Posterior vena cava (tissue), 2 donors: ENCODE measurements around the gene TESK2. TPM values are rescaled to one million over a fixed set of nuclear protein-coding genes. Genes with fewer than 3 reads are reported as not detected.
"Not testable (repeated sequence)": the region's sequence is repeated elsewhere in the genome, so short reads cannot be mapped to it uniquely, and the experiment has no call there.

Source experiments
- DNase-seq: peaks from one replicate; pipeline ENCODE4 v3.0.0-alpha.2; 2020; ENCODE audit warnings: low spot score
- intact Hi-C, 2 donors: fragments of 100-400 bp; cut with DNase I; formaldehyde crosslinking; loops; one replicate each; pipeline versions ENCODE4 v1.14.1 to v1.14.2; 2022 to 2023
- long read RNA-seq, 2 donors: library from polyadenylated mRNA; unstranded; transcript quantifications; one replicate each; pipeline ENCODE4 v2.0.0, GENCODE V29; 2020 to 2021
- total RNA-seq, 2 donors: library from RNA; stranded (reverse); fragmentation: NEBNext Ultra II Directional; extraction: Animal tissue kit (Norgen Biotek cat#: 25700); gene quantifications; one replicate each; pipeline ENCODE4 v1.2.1, GENCODE V29; 2021
- donor health status: DM: yes; HTN: yes; CAD: no.
- donor health status: DM: yes; HTN: yes; CAD: no.

Gene TESK2, protein sequence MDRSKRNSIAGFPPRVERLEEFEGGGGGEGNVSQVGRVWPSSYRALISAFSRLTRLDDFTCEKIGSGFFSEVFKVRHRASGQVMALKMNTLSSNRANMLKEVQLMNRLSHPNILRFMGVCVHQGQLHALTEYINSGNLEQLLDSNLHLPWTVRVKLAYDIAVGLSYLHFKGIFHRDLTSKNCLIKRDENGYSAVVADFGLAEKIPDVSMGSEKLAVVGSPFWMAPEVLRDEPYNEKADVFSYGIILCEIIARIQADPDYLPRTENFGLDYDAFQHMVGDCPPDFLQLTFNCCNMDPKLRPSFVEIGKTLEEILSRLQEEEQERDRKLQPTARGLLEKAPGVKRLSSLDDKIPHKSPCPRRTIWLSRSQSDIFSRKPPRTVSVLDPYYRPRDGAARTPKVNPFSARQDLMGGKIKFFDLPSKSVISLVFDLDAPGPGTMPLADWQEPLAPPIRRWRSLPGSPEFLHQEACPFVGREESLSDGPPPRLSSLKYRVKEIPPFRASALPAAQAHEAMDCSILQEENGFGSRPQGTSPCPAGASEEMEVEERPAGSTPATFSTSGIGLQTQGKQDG
- 1 to 10 TPM; 2.8 to 3.0 TPM for total RNA-seq
- long read RNA-seq, donor 1, partial matches to known transcripts: 0 of 1 reads
- long read RNA-seq, donor 1, other reads (novel, unspliced or antisense): 1 of 1 reads
- long read RNA-seq, donor 2, partial matches to known transcripts: 3 of 3 reads
- long read RNA-seq, donor 2, other reads (novel, unspliced or antisense): 0 of 3 reads

DNA sequence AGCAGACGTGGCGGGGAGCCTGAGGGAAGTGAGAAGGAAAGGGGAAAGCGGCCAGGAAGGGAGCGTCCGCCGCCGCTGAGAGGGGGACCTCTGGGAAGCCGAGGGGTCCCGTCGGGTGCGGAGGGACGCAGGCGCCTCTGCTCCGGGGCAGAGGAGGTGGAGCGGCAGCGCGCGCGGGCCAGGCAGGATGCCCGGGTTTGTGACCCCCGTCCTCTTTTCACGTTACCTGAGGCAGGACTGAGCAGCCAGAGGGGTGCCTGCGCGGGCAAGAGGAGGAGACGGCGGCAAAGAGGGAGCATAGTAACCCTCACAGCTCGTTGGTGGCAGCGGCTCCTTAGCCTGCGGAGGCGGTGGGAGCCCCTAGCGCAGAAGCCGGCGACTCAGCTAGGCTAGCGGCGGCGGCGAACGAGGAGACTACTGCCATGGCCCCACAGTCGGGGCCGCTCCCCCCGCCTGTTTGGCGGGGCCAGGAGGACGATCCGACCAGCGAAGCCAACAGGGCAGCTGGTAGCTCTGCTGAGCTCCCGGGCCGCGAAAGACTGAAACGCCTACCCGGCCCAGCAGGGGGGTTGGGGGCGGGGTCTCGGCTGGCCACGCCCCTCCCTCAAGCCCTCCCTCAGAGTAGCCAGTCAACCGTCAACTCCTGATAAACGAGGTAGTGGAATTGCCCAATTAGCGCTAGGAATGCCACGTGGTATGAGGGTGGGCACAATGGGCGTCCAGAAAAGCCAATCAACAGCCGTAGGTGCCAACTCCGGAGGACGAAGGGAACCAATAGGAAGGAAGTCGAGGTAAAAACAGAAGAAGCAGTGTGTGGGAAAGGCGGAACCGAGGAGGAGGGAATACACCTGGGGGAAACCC lies at the start of gene TESK2:
TSS of gene TESK2 (minus strand) at position 538 of the 861 bp plus-strand sequence. CDS start 33,378 bp downstream, outside the sequence.
- intact Hi-C loops: loop anchor here (2.0 to 10.0 kb wide), 3 partner anchors 129 to 476 kb away; partner anchors contain the start of genes HECTD3 (in 1 of the 2) and UROD (in 1 of the 2)
- peak; percentile 98 for DNase-seq

DNA sequence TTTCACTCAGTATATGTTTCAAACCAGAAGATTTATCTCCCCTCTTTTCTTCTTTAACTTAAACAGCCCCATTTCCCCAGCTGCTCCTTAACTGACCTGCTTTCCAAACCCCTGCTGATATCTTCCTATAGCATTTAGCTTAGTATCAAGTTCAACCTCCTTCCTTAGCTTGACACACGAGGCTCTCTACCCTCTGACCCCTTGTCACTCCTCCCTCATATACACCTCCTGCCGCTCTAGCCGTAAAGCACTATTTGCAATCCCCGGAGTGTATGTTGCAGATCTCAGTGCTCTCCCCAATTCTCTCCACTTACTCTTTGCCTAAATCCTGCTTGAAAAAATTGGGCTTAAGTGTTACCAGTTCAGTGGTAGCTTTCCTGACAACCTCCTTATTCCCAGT lies 45.9 kb upstream of the TESK2 start:
- intact Hi-C loops: loop anchor here in 1 of 2 donors (10.0 kb wide), 1 partner anchor 1672 kb away; no protein-coding TSS in a partner anchor
- DNase-seq: no peak

DNA sequence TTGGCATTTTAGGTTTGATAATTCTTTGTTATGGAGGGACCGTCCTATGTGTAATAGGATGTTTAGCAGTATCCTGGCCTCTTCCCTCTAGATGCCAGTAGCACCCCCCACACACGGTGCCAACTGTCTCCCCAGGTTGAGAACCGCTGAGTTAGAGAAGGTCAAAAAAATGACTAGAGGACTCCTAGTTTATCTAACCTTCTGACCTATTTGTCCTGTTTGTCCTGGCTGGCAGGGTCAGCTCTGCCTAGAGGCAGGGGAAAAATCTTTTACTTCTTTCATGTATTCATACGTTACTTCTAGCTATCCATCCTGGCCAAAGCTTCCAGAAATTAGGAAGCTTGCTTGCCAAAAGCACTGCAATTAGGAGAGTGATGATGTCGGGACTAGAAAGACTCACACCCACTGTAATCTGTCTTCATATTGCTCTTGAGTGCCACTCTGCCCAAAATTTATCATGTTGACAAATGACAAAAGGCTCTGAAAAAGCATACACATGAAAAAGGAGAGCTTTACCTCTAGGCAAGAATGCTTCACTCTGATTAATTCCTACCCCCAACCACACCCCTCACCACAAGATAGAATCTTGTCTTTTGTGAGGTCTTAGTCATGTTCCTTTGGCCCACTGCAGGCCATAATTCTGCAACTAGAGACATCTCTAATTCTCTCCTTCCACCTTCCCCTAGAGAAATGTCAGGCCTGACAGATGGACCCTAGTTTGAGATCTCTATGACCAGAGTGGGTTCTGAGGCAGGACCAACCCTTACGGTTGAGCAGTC lies 45.2 kb upstream of the TESK2 start:
- no peak for DNase-seq
- intact Hi-C loops: loop anchor here in 1 of 2 donors (10.0 kb wide), 1 partner anchor 1671 kb away; no protein-coding TSS in a partner anchor

DNA sequence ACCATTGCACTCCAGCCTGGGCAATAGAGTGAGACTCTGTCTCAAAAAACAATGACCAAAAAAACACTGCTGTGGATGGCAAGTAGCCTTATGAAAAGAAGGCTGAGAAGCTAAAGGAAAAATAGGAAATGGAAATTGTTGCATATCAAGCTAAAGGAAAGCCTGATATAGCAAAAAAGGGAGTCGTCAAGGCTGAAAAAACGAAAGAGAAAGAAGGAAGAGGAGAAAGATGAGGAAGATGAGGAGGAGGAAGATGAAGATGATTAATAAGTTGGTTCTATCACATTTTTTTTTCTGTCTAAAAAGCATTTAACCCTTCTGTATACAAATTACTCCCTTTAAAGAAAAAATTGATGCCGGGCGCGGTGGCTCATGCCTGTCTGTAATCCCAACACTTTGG lies 40.9 kb upstream of the TESK2 start:
- no peak for DNase-seq
- intact Hi-C loops: loop anchor here in 1 of 2 donors (10.0 kb wide), 1 partner anchor 1667 kb away; no protein-coding TSS in a partner anchor

DNA sequence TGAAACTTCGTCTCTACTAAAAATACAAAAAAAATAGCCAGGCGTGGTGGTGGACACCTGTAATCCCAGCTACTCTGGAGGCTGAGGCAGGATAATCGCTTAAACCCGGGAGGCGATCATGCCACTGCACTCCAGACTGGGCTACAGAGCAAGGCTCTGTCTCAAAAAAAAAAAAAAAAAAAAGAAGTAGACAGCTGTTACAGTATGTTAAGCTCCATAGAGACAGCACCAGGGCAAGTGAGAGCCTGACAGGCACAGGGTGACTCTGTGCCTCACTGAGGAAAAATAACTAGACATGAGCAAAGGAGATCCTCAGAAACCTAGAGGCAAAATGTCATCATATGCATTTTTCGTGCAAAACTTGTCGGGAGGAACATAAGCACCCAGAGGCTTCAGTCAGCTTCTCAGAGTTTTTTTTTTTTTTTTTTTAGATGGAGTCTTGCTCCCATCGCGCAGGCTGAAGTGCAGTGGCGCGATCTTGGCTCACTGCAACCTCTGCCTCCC lies 39.7 kb upstream of the TESK2 start:
- no peak for DNase-seq
- intact Hi-C loops: loop anchor here in 1 of 2 donors (10.0 kb wide), 1 partner anchor 1666 kb away; no protein-coding TSS in a partner anchor

DNA sequence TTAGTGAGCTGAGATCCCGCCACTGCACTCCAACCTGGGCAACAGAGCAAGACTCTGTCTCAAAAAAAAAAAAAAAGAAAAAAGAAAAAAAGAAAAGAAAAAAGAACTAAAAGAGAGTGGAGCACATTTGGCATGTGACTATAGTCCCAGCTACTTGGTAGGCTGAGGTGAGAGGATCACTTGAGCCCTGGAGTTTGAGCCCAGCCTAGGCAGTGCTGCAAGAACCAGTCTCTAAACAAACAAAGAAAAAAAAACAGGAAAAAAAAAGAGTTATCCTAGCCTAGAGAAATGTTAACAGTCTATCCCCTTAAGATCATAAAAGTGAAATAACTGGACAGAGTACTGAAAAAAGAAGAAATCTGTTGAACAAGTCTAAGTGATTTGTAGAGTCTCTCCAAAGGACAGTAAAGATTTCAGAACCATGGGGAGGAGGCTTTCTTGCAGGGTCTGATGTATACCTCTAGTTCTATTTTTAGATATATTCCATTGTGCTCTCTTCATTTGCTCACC lies 35.2 kb upstream of the TESK2 start:
- intact Hi-C loops: no loop called here
- DNase-seq: no peak

DNA sequence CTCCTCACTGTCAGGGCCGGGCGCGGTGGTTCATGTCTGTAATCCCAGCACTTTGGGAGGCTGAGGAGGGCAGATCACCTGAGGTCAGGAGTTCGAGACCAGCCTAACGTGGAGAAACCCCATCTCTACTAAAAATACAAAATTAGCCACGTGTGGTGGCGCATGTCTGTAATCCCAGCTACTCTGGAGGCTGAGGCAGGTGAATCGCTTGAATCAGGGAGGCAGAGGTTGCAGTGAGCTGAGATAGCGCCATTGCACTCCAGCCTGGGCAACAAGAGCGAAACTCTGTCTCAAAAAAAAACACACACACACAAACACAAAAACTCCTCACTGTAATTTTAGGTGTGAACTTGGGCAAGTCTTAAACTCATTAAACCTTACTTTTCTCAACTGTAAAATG lies 33.0 kb upstream of the TESK2 start:
- intact Hi-C loops: loop anchor here in 1 of 2 donors (5.0 kb wide), 1 partner anchor 43 kb away; no protein-coding TSS in a partner anchor
- DNase-seq: not testable (repeated sequence)

DNA sequence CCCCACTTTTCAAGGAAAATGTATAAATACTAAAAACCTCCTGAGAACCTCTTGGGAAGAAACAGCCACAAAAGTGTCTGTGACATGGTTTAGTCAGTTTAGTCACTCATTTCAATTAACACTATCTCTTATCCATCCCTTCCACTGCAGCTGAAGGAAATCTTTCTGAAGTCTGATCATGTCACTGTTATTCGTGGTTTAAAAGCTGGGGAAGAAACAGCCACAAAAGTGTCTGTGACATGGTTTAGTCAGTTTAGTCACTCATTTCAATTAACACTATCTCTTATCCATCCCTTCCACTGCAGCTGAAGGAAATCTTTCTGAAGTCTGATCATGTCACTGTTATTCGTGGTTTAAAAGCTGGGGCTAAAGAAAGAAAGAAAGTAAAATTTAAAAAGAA lies 32.6 kb upstream of the TESK2 start:
- intact Hi-C loops: loop anchor here in 1 of 2 donors (5.0 kb wide), 1 partner anchor 44 kb away; no protein-coding TSS in a partner anchor
- DNase-seq: not testable (repeated sequence)

DNA sequence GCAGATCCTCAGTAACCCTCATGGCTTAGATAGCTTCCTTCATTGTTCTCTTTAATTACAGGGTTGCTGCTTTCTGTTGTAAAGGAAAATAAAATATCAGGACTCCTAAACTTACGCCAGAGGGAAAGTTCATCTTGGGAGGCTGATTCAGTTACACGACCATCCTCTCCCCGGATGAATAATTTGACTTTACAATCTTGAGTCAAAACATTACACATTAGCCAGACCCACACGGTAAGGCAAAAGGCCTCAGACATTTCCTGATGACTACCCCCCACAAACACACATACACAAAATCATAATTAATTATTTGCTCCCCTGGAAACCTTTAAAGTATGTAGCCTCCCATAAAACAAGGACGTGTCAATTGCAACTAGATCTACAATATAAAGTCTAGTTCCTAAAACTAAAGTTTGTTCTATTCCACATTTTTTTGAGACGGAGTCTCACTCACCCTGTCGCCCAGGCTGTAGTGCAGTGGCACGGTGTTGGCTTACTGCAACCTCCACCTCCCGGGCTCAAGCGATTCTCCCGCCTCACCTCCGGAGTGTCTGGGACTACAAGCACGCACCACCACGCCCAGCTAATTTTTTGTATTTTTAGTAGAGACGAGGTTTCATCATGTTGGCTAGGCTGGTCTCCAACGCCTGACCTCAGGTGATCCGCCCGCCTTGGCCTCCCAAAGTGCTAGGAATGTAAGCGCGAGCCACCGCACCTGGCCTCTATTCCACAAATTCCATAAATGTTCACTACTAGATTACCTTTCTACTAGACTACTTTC lies 31.6 kb upstream of the TESK2 start:
- intact Hi-C loops: loop anchor here in 1 of 2 donors (5.0 kb wide), 1 partner anchor 45 kb away; no protein-coding TSS in a partner anchor
- no peak for DNase-seq

DNA sequence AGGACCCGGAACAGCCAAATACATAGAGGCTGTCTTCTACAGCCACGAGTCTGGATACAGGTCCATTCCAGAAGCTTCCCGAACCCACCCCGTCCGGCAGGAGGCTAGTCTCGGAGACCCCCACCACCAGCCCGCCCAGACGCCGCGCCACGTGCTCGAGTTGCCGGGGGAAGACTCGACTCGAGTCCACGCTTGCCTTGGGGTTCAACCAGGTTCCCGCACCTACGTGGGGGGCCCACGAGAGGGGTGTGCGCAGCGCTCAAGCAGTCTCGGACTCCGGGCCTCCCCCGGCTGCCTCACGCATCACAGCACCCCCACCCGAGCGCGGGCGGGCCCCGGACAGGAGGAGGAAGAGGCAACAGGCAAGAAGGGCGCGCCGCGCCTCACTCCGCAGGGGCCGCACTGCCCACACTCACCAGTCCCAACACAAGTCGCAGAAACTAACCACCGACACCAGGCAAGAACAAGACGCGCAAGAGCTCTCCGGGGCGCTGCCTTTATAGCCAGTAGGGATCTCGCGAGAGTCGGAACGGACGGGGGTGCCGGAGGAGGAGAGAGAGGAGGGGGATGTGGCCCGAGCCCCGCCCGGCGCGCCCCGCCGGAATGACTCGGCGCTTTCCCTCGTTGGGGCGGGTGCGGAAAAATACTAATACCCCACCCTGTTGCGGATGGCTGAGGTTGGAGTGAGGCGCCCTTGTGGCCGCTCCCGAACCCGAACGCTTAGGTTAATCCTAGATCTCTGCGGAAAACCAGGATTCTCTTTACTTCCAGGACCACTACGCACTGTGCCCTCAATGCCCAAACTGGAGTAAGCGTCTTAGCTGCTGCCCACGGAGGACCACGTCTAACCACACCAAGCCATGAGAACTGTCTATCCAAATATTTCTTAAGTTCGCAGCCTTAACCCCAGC lies 30.7 kb upstream of the TESK2 start, which contains the start of gene PRDX1:
TSS of gene PRDX1 (minus strand) at position 472 of the 911 bp plus-strand sequence. CDS start 2,841 bp downstream, outside the sequence.
- intact Hi-C loops: loop anchor here in 1 of 2 donors (5.0 kb wide), 1 partner anchor 46 kb away; no protein-coding TSS in a partner anchor
- peak; percentile 100 for DNase-seq

DNA sequence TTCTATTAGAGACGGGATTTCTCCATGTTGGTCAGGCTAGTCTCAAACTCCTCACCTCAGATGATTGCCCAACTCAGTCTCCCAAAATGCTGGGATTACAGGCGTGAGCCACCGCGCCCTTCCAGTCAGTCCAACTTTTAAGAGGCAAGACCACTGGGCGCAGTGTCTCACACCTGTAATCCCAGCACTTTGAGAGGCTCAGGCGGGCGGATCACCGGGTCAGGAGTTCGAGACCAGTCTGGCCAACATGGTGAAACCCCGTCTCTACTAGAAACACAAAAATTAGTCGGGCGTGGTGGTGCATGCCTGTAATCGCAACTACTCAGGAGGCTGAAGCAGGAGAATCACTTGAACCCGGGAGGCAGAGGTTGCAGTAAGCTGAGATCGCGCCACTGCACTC lies 28.8 kb upstream of the TESK2 start:
- DNase-seq: not testable (repeated sequence)
- intact Hi-C loops: loop anchor here (5.0 to 10.0 kb wide), 2 partner anchors 48 to 1175 kb away; no protein-coding TSS in a partner anchor

DNA sequence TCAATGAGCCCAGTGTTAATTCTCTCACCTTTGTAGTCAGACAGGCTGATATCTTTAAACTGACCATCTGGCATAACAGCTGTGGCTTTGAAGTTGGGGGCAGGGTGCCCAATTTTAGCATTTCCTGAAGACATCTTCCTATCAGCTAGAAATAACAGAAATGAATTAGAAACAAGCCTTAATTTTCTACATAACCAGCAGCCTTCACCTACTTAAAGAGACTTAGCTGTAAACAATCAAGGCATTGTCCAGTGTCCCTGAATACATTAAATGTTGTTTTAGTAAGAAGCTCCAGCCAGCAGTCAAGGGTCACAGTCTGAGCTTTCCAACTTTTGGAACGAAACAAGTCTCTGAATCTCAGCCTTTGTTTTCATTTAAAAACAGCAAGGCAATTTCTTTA lies 27.9 kb upstream of the TESK2 start:
- DNase-seq: no peak
- intact Hi-C loops: loop anchor here in 1 of 2 donors (5.0 to 10.0 kb wide), 2 partner anchors 48 to 1176 kb away; no protein-coding TSS in a partner anchor

DNA sequence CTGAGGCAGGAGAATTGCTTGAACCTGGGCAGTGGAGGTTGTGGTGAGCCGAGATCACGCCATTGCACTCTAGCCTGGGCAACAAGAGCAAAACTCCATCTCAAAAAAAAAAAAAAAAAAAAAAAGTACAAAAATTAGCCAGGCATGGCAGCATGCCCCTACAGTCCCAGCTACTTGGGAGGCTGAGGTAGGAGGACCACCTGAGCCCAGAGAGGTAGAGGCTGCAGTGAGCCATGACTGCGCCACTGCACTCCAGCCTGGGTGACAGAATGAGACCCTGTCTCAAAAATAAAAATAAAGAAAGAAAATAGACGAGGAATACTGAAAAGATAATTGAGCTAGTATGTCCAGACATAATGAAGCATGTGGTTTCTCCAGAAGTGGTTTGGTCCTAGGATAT lies 27.4 kb upstream of the TESK2 start:
- DNase-seq: not testable (repeated sequence)
- intact Hi-C loops: loop anchor here in 1 of 2 donors (5.0 to 10.0 kb wide), 2 partner anchors 49 to 1176 kb away; no protein-coding TSS in a partner anchor

DNA sequence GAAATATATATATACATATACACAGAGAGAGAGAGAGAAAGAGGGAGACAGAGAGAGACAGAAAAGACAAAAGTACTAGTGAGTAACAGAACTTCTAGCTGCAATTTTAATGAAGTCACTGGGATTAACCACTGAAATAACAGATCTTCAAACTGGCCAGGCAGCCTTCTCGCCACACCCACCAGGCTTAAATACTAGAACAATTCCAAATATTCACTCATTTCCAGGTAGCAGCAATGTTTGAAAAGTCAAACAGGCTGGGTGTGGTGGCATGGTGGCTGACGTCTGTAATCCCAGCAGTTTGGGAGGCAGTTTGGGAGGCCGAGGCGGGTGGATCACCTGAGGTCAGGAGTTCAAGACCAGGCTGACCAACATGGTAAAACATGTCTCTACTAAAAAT lies 25.5 kb upstream of the TESK2 start:
- DNase-seq: no peak
- intact Hi-C loops: loop anchor here in 1 of 2 donors (5.0 to 10.0 kb wide), 2 partner anchors 51 to 1178 kb away; no protein-coding TSS in a partner anchor

DNA sequence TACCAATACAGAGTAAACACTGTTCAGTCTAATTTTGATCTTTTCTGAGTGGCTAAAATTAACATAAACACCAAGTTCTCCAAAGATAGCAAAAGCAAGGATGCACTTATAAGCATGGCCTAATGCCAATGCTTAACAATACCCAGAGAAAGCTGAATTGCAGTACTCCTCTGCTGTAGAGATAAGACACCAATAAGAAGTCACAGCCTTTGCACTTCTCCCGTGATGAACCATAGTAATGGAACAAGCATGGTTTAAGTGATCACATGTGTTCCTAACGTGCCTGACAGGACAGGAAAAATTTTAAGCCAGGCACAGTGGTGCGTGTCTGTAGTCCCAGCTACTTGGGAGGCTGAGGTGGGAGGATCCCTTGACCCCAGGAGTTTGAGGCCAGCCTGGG lies 25.1 kb upstream of the TESK2 start:
- intact Hi-C loops: loop anchor here in 1 of 2 donors (5.0 to 10.0 kb wide), 2 partner anchors 51 to 1179 kb away; no protein-coding TSS in a partner anchor
- DNase-seq: no peak
